Breast epithelium (tissue), 4 donors: ENCODE results near the gene TCEAL8. TPM values are rescaled to one million over a fixed set of nuclear protein-coding genes. Genes with fewer than 3 reads are reported as not detected.

Experiments used
- DNase-seq, 2 donors: peaks; one replicate each; pipeline ENCODE4 v3.0.0-alpha.2; 2019; ENCODE audit warnings: low spot score in 2 of 2
- H3K27ac ChIP-seq, 2 donors: fragments of 200-600 bp; sonication (generic) in 1 of 2; one replicate each; pipeline ENCODE4 v1.5.1; 2016 to 2019; ENCODE audit warnings: mild to moderate bottlenecking in 1 of 2
- H3K27me3 ChIP-seq, 2 donors: fragments of 200-600 bp; sonication (generic) in 1 of 2; one replicate each; pipeline versions ENCODE4 v1.5.1 to v1.6.0; 2017 to 2019; ENCODE audit warnings: control low read depth in 1 of 2, mild to moderate bottlenecking in 1 of 2
- H3K36me3 ChIP-seq: fragments of 200-600 bp; one replicate; pipeline ENCODE4 v1.5.1; 2019
- H3K4me1 ChIP-seq, 2 donors: fragments of 200-600 bp; sonication (generic); one replicate each; pipeline ENCODE4 v1.5.1; 2016 to 2019; ENCODE audit warnings: control low read depth in 1 of 2
- H3K4me3 ChIP-seq, 3 donors: fragments of 200-600 bp; sonication (generic); 1 replicate in 2 of 3; 2 replicates in 1 of 3; pipeline ENCODE4 v1.5.1; 2016 to 2019; ENCODE audit warnings: mild to moderate bottlenecking in 3 of 3, moderate library complexity in 2 of 3
- H3K9me3 ChIP-seq, 2 donors: fragments of 200-600 bp; sonication (generic) in 1 of 2; one replicate each; pipeline ENCODE4 v1.5.1; 2016 to 2019; ENCODE audit warnings: control low read depth in 1 of 2
- POLR2A ChIP-seq: fragments of 450-650 bp; IDR thresholded peaks from one replicate; pipeline ENCODE4 v1.6.1; 2016; ENCODE audit warnings: antibody characterized with exemption, mild to moderate bottlenecking, moderate library complexity
- POLR2AphosphoS5 ChIP-seq, 3 donors: sonication (generic); formaldehyde crosslinking; IDR thresholded peaks; one replicate each; pipeline ENCODE4 v1.6.1; 2017; ENCODE audit warnings: antibody characterized with exemption in 3 of 3
- intact Hi-C: fragments of 100-400 bp; cut with DNase I; formaldehyde crosslinking; loops from one replicate; pipeline ENCODE4 v1.15.1; 2023; ENCODE audit warnings: low total_unique reads
- total RNA-seq, 3 donors: library from RNA; depleted of rRNA; stranded (reverse); fragments of >200 nt; gene quantifications; one replicate each; pipeline ENCODE4 v1.1.0, GENCODE V29; 2016
- TF ChIP-seq, protein P1 (sequence below), 3 donors: fragments of 450-650 bp; IDR thresholded peaks; one replicate each; pipeline ENCODE4 v1.5.1; 2016 to 2017; ENCODE audit warnings: antibody characterized with exemption in 3 of 3, mild to moderate bottlenecking in 3 of 3, moderate library complexity in 3 of 3

Gene TCEAL8
- total RNA-seq, 3 donors from 2014 or later = 52.2 to 79.6 (median 58.5) TPM

DNA sequence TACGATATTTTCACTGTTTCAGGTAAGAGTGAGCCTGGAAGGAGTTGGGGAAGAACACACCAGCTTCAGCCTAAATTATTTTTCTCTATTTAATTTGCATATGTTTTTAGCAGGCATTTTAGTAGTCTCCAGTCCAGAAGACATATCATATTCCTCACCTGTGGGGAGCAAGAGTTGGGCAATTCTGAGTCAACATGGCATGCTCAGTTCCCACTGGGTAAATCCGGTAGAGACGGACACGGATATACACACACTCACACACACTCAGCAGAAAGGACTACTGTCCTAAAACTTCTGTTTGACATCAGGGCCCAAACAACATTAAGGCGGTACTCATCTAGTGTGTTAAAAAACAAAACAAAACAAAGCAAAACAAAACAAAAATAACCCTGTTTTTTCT lies 44.9 kb downstream of the TCEAL8 start:
- H3K27ac ChIP-seq = no peak overlapping the region
- H3K9me3 ChIP-seq = no peaks in the 10 kb centered on the region
- TF ChIP-seq POLR2AphosphoS5 (IDR thresholded peaks at IDR 0.05) (no peak), POLR2A (no peak)
- TF ChIP-seq, protein P1, sequence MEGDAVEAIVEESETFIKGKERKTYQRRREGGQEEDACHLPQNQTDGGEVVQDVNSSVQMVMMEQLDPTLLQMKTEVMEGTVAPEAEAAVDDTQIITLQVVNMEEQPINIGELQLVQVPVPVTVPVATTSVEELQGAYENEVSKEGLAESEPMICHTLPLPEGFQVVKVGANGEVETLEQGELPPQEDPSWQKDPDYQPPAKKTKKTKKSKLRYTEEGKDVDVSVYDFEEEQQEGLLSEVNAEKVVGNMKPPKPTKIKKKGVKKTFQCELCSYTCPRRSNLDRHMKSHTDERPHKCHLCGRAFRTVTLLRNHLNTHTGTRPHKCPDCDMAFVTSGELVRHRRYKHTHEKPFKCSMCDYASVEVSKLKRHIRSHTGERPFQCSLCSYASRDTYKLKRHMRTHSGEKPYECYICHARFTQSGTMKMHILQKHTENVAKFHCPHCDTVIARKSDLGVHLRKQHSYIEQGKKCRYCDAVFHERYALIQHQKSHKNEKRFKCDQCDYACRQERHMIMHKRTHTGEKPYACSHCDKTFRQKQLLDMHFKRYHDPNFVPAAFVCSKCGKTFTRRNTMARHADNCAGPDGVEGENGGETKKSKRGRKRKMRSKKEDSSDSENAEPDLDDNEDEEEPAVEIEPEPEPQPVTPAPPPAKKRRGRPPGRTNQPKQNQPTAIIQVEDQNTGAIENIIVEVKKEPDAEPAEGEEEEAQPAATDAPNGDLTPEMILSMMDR (IDR thresholded peaks at IDR 0.05) = no peak
- peaks cover 0 to 39% of the 10 kb centered on the region in 2 donors for H3K27me3 ChIP-seq
- intact Hi-C loops = no loop called here
- H3K36me3 ChIP-seq = no peaks in the 10 kb centered on the region
- no peaks in the 10 kb centered on the region for H3K4me1 ChIP-seq
- no peak overlapping the region for H3K4me3 ChIP-seq
- no peak for DNase-seq

Other genes with a start within 250 kb of the TCEAL8 start
- 1 to 10 TPM in 2 of 3 donors, under 1 TPM in 1; 0.66 to 2.0 (median 1.3) TPM for gene BEX1, start 191.0 kb downstream of the TCEAL8 start, total RNA-seq
- 1 to 10 TPM in 1 of 3 donors, not detected in 2; 3.5 TPM for gene NXF3, start 162.0 kb downstream of the TCEAL8 start, total RNA-seq
- 10 to 100 TPM; 21.9 to 44.2 (median 41.9) TPM for gene BEX4, start 40.0 kb downstream of the TCEAL8 start, total RNA-seq
- 1 to 10 TPM in 1 of 3 donors, under 1 TPM in 1, not detected in 1; 0.88 to 1.3 TPM for gene TCEAL5, start 21.6 kb upstream of the TCEAL8 start, total RNA-seq
- 10 to 100 TPM in 2 of 3 donors, 1 to 10 TPM in 1; 1.4 to 29.4 (median 12.5) TPM for gene BEX2, start 55.8 kb upstream of the TCEAL8 start, total RNA-seq
- 10 to 100 TPM in 2 of 3 donors, 1 to 10 TPM in 1; 2.9 to 11.1 (median 10.8) TPM for gene TCEAL7, start 75.1 kb upstream of the TCEAL8 start, total RNA-seq
- gene TCEAL9, start 101.4 kb upstream of the TCEAL8 start, total RNA-seq = 10 to 100 TPM; 47.4 to 94.5 (median 92.8) TPM
- gene BEX3, start 121.4 kb upstream of the TCEAL8 start, total RNA-seq = 100 to 1,000 TPM in 2 of 3 donors, 10 to 100 TPM in 1; 95.4 to 133 (median 121) TPM